Activated T-helper 2 cell treated with anti-CD3 and anti-CD28 coated beads, Interferon-gamma antibody, Interleukin-2, Interleukin-4, amounts not matched to agents 10 μg/mL and 5 μg/mL and 100 μg/mL, durations not matched to agents 14 hours and 24 hours and 36 hours (primary cell): ENCODE data around the gene NKAIN4. TPM values are rescaled to one million over a fixed set of nuclear protein-coding genes. Genes with fewer than 3 reads are reported as not detected.

Experiments used
- DNase-seq: peaks from one replicate; pipeline ENCODE4 v3.0.0; 2021; ENCODE audit warnings: low spot score
- H3K27ac Mint-ChIP-seq: one replicate; pipeline ENCODE4 v1.8.0; 2021; ENCODE audit warnings: mixed read lengths
- H3K27me3 Mint-ChIP-seq: one replicate; pipeline ENCODE4 v1.8.0; 2021; ENCODE audit warnings: low read depth, mixed read lengths
- H3K36me3 Mint-ChIP-seq: one replicate; pipeline ENCODE4 v1.8.0; 2021; ENCODE audit warnings: low read depth, mixed read lengths
- H3K4me1 Mint-ChIP-seq: one replicate; pipeline ENCODE4 v1.8.0; 2021; ENCODE audit warnings: low read depth, mixed read lengths
- H3K4me3 Mint-ChIP-seq: one replicate; pipeline ENCODE4 v1.8.0; 2021; ENCODE audit warnings: low read depth, mild to moderate bottlenecking, moderate library complexity, mixed read lengths
- H3K9me3 Mint-ChIP-seq: one replicate; pipeline ENCODE4 v1.8.0; 2021; ENCODE audit warnings: mixed read lengths
- intact Hi-C: fragments of 100-400 bp; cut with micrococcal nuclease; formaldehyde crosslinking; loops from one replicate; pipeline ENCODE4 v1.15.1; 2023
- total RNA-seq: library from RNA; stranded (reverse); gene quantifications from 2 replicates; pipeline ENCODE4 v1.2.3, GENCODE V29; 2022

NKAIN4 gene
- total RNA-seq, 1 donor from 2014 or later = not detected

DNA sequence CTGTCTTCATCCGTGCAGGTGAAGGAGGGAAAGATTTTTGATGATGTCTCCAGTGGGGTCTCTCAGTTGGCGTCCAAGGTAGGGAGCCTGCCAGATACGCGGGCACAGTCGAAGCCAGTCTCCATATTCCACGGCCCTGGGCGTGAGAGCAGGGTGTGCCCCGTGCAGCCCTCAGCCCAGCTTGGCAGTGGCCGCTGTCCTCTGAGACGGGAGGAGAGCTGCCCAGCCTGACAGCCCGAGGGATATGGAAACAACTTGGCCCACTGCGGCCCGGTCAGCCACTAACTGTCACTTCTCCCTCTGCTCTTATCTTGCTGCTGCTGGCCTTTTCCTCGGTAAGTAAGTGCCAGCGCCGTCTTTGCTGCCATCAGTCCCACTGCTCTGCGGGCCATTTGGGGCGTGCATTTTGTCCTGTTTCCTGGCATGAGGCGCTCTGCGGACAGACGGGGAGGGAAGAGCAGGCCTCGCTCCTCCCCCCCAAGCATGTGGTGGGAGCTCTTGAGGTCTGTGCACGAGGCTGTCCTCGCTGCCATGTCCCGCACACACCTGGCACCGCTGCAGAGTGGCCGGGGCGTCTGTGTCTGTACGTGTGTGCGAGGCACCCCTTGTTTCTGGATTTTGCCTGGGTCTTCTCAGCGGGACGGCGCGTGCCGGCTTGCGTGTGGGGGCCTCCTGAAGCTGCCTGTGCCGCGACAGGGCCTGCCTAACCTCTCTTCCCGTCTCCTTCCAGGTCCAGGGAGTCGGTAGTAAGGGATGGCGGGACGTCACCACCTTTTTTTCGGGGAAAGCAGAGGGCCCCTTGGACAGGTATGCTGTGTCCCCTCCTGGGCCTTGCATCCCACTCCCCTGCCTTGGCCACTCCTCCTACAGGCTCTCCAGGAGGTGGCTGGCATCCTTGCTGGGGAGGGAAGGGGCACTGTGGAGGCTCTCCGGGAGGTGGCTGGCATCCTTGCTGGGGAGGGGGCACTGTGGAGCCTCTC is 31.7 kb upstream of the NKAIN4 start:
- no peak for DNase-seq
- H3K27ac Mint-ChIP-seq = no peak overlapping the region
- peaks cover 2% of the 10 kb centered on the region for H3K4me1 Mint-ChIP-seq
- H3K4me3 Mint-ChIP-seq = no peak overlapping the region
- intact Hi-C loops = no loop called here
- H3K36me3 Mint-ChIP-seq = peaks cover 8% of the 10 kb centered on the region
- no peaks in the 10 kb centered on the region for H3K9me3 Mint-ChIP-seq
- H3K27me3 Mint-ChIP-seq = no peaks in the 10 kb centered on the region

DNA sequence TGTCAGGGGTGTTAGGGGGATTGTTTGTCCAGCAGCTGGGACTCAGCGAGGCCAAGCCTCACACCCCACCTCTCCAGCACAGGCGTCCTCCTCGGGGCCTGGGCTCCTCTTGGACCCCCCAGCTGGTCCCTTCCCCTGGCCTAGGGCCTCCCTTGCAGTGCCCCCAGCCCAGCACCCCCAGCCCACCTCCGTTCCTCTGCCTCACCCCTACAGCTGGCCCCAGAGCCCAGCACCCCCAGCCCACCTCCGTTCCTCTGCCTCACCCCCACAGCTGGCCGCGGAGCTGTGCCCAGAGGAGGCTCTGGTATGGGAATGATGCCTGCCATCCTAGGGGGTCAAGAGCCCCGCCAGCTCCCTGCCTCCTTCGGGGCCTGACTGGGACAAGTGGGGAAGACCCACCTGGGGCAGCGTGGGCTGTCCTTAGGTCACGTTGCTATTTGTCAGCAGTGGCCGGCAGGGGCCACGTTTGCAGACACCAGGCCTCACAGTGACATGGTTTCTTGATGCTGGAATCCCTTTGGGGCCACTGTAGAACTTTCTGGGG is 30.8 kb upstream of the NKAIN4 start:
- peak overlapping the region; percentile 66 for H3K4me3 Mint-ChIP-seq
- no peak overlapping the region for H3K27ac Mint-ChIP-seq
- no peaks in the 10 kb centered on the region for H3K9me3 Mint-ChIP-seq
- no peaks in the 10 kb centered on the region for H3K27me3 Mint-ChIP-seq
- DNase-seq = no peak
- intact Hi-C loops = no loop called here
- H3K36me3 Mint-ChIP-seq = peaks cover 13% of the 10 kb centered on the region
- peaks cover 2% of the 10 kb centered on the region for H3K4me1 Mint-ChIP-seq

DNA sequence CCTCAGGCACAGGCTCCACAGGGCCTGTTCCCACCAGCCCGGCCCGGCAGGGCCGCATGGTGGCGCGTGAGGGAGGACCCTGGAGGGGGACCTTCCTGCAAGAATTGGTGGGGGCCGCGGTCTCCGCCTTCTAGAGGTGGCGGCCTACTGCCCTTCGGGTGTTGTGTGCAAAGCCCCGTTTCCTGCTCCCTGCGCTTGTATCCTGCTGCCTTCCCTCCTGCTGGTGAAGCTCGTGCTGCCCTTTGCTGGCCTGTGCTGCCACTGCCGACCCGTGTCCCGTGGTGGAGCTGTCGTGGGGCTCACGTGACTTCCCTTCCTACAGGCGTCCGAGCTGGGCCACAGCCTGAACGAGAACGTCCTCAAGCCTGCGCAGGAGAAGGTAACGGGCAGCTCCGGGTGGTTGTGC is 30.3 kb upstream of the NKAIN4 start:
- Mint-ChIP-seq H3K36me3 (peaks cover 13% of the 10 kb centered on the region), H3K9me3 (no peaks in the 10 kb centered on the region), H3K4me1 (peaks cover 2% of the 10 kb centered on the region), H3K27ac (no peak overlapping the region), H3K27me3 (no peaks in the 10 kb centered on the region), H3K4me3 (peak overlapping the region; percentile 66)
- no peak for DNase-seq
- intact Hi-C loops = no loop called here

DNA sequence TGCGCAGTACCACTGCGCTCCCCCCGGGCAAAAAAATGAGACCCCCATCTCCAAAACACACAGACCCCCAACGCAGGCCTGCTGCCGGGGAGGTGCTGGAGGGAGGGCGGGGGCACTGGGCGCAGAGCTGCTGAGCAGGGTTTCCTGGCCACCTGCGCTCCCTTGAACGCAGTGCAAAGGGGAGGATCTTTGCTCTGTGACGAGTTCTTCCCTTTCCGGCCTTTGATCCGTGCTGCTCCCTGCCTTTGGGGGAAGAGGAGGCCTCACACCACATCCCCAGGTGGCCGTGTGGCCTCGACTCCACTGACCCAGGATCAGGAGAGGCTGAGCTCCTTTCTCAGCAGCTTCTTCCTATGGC is 29.8 kb upstream of the NKAIN4 start:
- H3K27ac Mint-ChIP-seq = peak overlapping the region; percentile 55

DNA sequence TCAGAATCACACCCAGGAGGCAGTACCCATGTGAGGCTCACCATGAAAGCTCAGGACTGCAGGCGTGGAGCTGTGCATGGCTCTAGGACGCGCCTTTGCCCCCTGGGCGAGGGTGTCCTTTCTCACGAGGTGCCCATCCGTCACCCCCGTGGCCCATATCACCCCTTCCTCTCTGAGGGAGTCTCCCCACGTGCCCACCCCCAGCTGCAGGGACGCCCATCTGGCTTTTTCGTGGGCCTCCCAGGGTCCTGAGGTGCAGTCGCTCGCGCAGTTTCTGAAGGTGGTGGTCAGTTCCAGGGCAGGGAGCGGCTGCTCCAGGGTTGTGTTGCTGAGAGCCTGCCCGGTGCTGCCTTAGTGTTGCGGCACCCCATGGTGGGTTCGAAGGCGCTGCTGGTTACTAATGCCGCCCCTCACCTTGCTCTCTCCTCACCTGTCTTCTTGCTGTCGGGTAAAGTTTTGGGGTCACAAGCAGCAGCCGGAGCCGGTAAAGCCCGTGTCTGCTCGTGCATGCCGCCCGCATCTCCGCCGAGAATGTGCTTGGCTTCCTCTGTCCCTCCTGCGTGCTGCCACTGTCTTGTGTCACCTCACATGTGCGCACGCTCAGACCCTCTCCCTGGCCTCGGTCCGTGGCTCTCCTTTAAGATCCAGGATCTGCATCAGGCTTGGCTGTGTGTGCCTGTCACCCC is 29.3 kb upstream of the NKAIN4 start:
- H3K4me3 Mint-ChIP-seq = peak overlapping the region; percentile 37
- H3K27ac Mint-ChIP-seq = peak overlapping the region; percentile 55
- H3K36me3 Mint-ChIP-seq = peaks cover 18% of the 10 kb centered on the region
- H3K9me3 Mint-ChIP-seq = no peaks in the 10 kb centered on the region
- no peaks in the 10 kb centered on the region for H3K27me3 Mint-ChIP-seq
- no peak for DNase-seq
- intact Hi-C loops = no loop called here
- H3K4me1 Mint-ChIP-seq = peaks cover 2% of the 10 kb centered on the region

More for the DNA sequence above, 29.8 kb upstream of the NKAIN4 start:
- DNase-seq = no peak
- intact Hi-C loops = no loop called here
- peak overlapping the region; percentile 37 for H3K4me3 Mint-ChIP-seq
- no peaks in the 10 kb centered on the region for H3K27me3 Mint-ChIP-seq
- peaks cover 2% of the 10 kb centered on the region for H3K4me1 Mint-ChIP-seq
- no peaks in the 10 kb centered on the region for H3K9me3 Mint-ChIP-seq
- peaks cover 18% of the 10 kb centered on the region for H3K36me3 Mint-ChIP-seq

DNA sequence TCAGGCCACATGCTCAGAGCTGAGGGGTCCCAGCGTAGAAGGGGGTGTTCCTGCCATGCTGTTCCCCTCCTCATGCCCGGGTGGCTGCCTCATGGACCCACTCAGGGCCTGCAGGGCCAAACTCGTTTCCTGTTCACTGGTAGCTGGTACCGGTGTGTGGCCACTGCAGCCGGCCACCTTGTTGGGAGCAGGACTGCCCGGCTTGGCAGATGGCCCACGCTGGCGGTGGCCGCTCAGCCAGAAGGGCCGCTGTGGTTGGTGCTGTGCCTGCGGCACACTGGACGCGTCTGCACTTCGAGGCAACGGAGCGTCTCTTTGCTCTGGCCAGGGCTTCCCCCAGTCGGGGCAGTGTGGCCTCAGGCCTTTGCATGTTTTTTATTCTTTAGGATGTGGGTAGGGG is 28.7 kb upstream of the NKAIN4 start:
- Mint-ChIP-seq H3K4me1 (peaks cover 2% of the 10 kb centered on the region), H3K9me3 (no peaks in the 10 kb centered on the region), H3K4me3 (no peak overlapping the region), H3K27me3 (no peaks in the 10 kb centered on the region), H3K27ac (no peak overlapping the region), H3K36me3 (peaks cover 16% of the 10 kb centered on the region)
- DNase-seq = no peak
- intact Hi-C loops = no loop called here

DNA sequence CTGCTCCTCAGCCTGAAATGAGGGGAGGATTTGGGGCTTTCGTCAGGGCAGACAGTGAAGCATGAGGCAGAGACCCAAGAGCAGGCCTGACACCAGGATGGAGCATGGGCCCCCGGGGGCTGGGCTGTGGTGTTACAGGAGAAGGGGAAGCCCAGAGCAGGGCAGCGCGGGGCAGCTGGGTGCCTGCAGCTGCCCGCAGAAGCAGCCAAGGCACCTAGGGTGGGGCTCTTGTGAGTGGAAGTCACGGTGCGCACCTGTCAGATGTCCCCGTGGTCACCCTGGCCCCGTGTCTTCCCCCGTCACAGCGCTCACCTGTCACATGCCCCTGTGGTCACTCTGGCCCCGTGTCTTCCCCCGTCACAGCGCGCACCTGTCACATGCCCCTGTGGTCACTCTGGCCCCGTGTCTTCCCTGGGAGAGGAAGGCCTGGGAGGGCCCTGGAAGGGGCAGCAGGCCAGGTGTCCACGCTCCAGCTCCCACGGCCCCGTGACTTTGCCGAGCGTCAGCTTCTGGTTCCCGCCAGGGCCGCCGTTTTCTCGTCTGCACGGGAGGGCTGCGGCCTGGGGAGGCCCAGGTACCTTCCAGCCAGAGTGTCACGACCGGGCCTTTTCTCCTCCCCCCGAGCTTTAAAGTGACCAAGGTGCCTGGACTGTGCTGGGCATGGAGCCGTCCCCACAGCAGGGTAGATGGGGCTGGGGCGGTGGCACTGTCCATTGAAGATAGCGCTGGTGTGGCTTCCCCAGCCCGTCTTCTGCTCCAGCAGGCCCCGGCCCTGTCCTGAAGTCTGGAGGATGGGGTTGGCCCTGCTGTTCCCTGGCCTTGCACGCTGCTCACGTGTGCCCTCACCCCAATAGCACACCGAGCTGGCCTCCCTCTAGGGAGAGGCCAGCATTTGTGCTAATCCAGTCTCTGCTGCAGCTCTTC is 27.7 kb upstream of the NKAIN4 start:
- Mint-ChIP-seq H3K36me3 (peaks cover 16% of the 10 kb centered on the region), H3K9me3 (no peaks in the 10 kb centered on the region), H3K27ac (no peak overlapping the region), H3K27me3 (no peaks in the 10 kb centered on the region), H3K4me3 (no peak overlapping the region), H3K4me1 (peaks cover 2% of the 10 kb centered on the region)
- intact Hi-C loops = no loop called here
- DNase-seq = no peak

DNA sequence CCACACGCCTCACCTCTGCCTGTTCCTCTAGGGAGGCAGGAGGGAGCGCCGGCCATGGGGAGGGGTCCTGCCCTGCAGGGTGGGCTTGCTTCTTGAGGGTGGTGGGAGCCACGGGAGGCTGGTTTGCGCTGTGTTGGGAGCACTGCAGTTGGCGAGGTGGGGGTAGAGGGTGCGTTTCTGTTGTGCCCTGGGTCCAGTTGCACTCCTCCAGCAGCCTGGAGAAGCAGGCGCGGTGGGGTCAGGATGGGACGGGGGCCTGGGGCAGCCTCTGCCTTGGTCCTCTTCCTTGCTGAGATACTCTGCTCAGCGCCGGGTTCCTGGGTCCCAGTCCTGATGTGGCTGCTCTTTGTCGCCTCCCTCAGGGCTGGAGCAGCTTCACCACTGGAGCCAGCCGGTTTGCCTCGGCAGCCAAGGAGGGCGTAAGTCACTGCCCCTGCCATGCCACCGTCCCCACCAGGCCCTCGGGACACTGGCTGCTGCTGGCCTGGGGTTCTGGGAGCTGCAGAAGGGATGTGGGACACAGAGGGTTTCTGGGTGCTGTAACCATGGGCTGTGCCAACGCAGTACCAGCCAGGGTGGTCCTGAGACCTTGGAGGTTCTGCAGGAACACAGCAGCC is 26.8 kb upstream of the NKAIN4 start:
- Mint-ChIP-seq H3K4me3 (no peak overlapping the region), H3K9me3 (no peaks in the 10 kb centered on the region), H3K27ac (no peak overlapping the region), H3K27me3 (no peaks in the 10 kb centered on the region), H3K36me3 (peaks cover 23% of the 10 kb centered on the region), H3K4me1 (peaks cover 2% of the 10 kb centered on the region)
- intact Hi-C loops = no loop called here
- no peak for DNase-seq

DNA sequence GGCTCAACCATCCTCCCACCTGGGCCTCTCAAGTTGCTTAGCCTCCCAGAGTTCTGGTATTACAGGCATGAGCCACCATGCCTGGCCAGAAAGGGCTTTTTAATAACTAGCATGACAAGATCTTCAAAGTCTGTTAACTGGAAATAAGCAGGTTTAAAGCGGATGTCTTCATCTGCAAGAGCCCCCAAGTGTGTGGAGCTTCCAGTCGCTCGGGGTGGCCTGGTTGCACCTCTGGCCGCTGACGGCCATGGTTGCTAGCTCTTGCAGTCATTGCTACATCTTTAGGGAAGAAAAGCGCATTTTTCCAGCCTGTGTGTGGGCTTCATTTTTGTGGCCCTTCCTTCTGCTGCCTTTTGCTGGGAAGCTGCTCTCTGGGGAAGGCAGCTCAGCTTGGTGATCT is 26.1 kb upstream of the NKAIN4 start:
- H3K4me3 Mint-ChIP-seq = no peak overlapping the region
- H3K36me3 Mint-ChIP-seq = peaks cover 28% of the 10 kb centered on the region
- no peak overlapping the region for H3K27ac Mint-ChIP-seq
- no peaks in the 10 kb centered on the region for H3K9me3 Mint-ChIP-seq
- H3K4me1 Mint-ChIP-seq = peaks cover 2% of the 10 kb centered on the region
- intact Hi-C loops = no loop called here
- no peak for DNase-seq
- no peaks in the 10 kb centered on the region for H3K27me3 Mint-ChIP-seq

DNA sequence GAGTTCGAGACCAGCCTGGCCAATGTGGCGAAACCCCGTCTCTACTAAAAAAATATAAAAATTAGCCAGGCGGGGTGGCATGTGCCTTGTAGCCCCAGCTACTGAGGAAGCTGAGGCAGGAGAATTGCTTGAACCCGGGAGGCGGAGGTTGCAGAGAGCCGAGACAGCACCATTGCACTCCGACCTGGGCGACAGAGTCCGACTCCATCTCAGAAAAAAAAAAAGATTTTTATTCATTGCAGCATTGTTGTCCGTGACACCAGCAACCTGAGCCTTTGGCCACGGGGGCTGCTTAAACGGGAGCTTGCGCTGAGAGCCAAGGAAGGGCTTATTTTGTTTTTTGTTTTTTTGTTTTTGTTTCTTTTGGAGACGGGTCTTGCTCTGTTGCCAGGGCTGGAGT is 25.7 kb upstream of the NKAIN4 start:
- intact Hi-C loops = no loop called here
- no peak overlapping the region for H3K4me3 Mint-ChIP-seq
- DNase-seq = no peak
- H3K4me1 Mint-ChIP-seq = peaks cover 4% of the 10 kb centered on the region
- H3K27ac Mint-ChIP-seq = no peak overlapping the region
- H3K27me3 Mint-ChIP-seq = no peaks in the 10 kb centered on the region
- no peaks in the 10 kb centered on the region for H3K9me3 Mint-ChIP-seq
- peaks cover 30% of the 10 kb centered on the region for H3K36me3 Mint-ChIP-seq

DNA sequence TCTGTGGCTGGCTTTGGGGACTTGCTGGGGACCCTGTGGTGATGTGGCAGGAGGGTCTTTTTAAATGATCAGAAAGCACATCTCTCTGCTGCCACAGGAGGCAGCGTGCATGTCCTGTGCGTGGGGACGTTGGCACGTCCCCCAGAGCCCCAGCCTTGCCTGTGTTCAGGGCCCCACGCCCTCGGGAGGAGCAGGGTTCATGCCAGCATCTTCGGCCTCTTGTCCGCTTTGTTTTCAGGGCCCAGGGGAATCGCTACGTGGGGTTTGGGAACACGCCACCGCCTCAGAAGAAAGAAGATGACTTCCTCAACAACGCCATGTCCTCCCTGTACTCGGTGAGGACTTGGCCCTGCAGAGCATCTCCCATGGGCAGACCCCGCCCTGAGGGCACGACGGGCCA is 24.4 kb upstream of the NKAIN4 start:
- DNase-seq = no peak
- Mint-ChIP-seq H3K27ac (no peak overlapping the region), H3K36me3 (peaks cover 30% of the 10 kb centered on the region), H3K27me3 (no peaks in the 10 kb centered on the region), H3K4me1 (peaks cover 6% of the 10 kb centered on the region), H3K9me3 (no peaks in the 10 kb centered on the region), H3K4me3 (no peak overlapping the region)
- intact Hi-C loops = no loop called here
